Uterus (tissue), 2 donors: ENCODE results near the gene INPP5D.

ENCODE experiments used
- POLR2A ChIP-seq, 2 donors: fragments of 450-650 bp; IDR thresholded peaks; one replicate each; pipeline ENCODE4 v1.6.1; 2016; ENCODE audit warnings: antibody characterized with exemption in 2 of 2, mild to moderate bottlenecking in 1 of 2, moderate library complexity in 1 of 2
- TF ChIP-seq, protein P1 (sequence below), 4 experiments: fragments of 200-600 bp in 2 of 4; fragments of 450-650 bp in 2 of 4; sonication (generic) in 2 of 4; IDR thresholded peaks; one replicate each; pipeline ENCODE4 v1.5.1; 2016 to 2019; ENCODE audit warnings: antibody characterized with exemption in 4 of 4, mild to moderate bottlenecking in 2 of 4, moderate library complexity in 1 of 4

GRCh38 chr2:233082931-233083755 is 23.0 kb downstream of the INPP5D start:
- TF ChIP-seq, protein P1, sequence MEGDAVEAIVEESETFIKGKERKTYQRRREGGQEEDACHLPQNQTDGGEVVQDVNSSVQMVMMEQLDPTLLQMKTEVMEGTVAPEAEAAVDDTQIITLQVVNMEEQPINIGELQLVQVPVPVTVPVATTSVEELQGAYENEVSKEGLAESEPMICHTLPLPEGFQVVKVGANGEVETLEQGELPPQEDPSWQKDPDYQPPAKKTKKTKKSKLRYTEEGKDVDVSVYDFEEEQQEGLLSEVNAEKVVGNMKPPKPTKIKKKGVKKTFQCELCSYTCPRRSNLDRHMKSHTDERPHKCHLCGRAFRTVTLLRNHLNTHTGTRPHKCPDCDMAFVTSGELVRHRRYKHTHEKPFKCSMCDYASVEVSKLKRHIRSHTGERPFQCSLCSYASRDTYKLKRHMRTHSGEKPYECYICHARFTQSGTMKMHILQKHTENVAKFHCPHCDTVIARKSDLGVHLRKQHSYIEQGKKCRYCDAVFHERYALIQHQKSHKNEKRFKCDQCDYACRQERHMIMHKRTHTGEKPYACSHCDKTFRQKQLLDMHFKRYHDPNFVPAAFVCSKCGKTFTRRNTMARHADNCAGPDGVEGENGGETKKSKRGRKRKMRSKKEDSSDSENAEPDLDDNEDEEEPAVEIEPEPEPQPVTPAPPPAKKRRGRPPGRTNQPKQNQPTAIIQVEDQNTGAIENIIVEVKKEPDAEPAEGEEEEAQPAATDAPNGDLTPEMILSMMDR (IDR thresholded peaks at IDR 0.05), result no peak
- TF ChIP-seq POLR2A (IDR thresholded peaks at IDR 0.05), result no peak
